MM.1S (cell line): ENCODE results near the gene ZNF554.

Source experiments
- DNase-seq: peaks from one replicate; pipeline ENCODE4 v3.0.0-alpha.2; 2015
- H2AFZ ChIP-seq: fragments of 300-600 bp; sonication (generic); 2 replicates; pipeline ENCODE4 v1.6.0; 2016; ENCODE audit warnings: antibody characterized with exemption, low read length
- H3F3A ChIP-seq: fragments of 300-600 bp; sonication (generic); 2 replicates; pipeline ENCODE4 v1.6.1; 2016; ENCODE audit warnings: mild to moderate bottlenecking, antibody characterized with exemption, low read length, moderate library complexity, mixed read lengths; ENCODE audit not compliant: insufficient read depth
- H3K27ac ChIP-seq: fragments of 300-600 bp; sonication (generic); 2 replicates; pipeline ENCODE4 v1.5.1; 2016; ENCODE audit warnings: mild to moderate bottlenecking, low read length
- H3K27me3 ChIP-seq: fragments of 300-600 bp; sonication (generic); replicated peaks from 2 replicates; pipeline ENCODE4 v1.6.0; 2016; ENCODE audit warnings: low read length; ENCODE audit not compliant: insufficient read depth
- H3K36me3 ChIP-seq: fragments of 300-600 bp; sonication (generic); replicated peaks from 2 replicates; pipeline ENCODE4 v1.6.1; 2016; ENCODE audit warnings: mild to moderate bottlenecking, low read length, mixed read lengths; ENCODE audit not compliant: insufficient read depth
- H3K4me1 ChIP-seq: fragments of 300-600 bp; sonication (generic); 2 replicates; pipeline ENCODE4 v1.6.1; 2016; ENCODE audit warnings: low read length, mixed read lengths
- H3K4me2 ChIP-seq: fragments of 300-600 bp; sonication (generic); 2 replicates; pipeline ENCODE4 v1.6.0; 2016; ENCODE audit warnings: low read depth, low read length
- H3K4me3 ChIP-seq: fragments of 300-600 bp; sonication (generic); 2 replicates; pipeline ENCODE4 v1.5.1; 2016; ENCODE audit warnings: low read length, mixed read lengths
- H3K79me2 ChIP-seq: fragments of 300-600 bp; sonication (generic); 2 replicates; pipeline ENCODE4 v1.6.1; 2016; ENCODE audit warnings: mixed run types, low read length, mixed read lengths
- H3K9ac ChIP-seq: fragments of 300-600 bp; sonication (generic); 2 replicates; pipeline ENCODE4 v1.6.1; 2016; ENCODE audit warnings: low read length, mixed read lengths
- H3K9me2 ChIP-seq: fragments of 300-600 bp; sonication (generic); replicated peaks from 2 replicates; pipeline ENCODE4 v1.6.1; 2016; ENCODE audit warnings: mild to moderate bottlenecking, low read length, mixed read lengths; ENCODE audit not compliant: insufficient read depth
- H3K9me3 ChIP-seq: fragments of 300-600 bp; sonication (generic); replicated peaks from 2 replicates; pipeline ENCODE4 v1.6.1; 2016; ENCODE audit warnings: mild to moderate bottlenecking, low read length, mixed read lengths; ENCODE audit not compliant: insufficient read depth
- H4K20me1 ChIP-seq: fragments of 300-600 bp; sonication (generic); 2 replicates; pipeline ENCODE4 v1.6.1; 2016; ENCODE audit warnings: mild to moderate bottlenecking, low read length, moderate library complexity, mixed read lengths; ENCODE audit not compliant: insufficient read depth
- CTCF ChIP-seq: fragments of 300-600 bp; sonication (generic); IDR thresholded peaks from 2 replicates; pipeline ENCODE4 v1.5.1; 2016; ENCODE audit warnings: antibody characterized with exemption, low read length, mixed read lengths
- EZH2 ChIP-seq: fragments of 300-600 bp; sonication (generic); optimal IDR thresholded peaks from 2 replicates; pipeline ENCODE3; 2017; ENCODE audit warnings: low read depth, mild to moderate bottlenecking, antibody characterized with exemption, low read length, mixed read lengths
- EZH2phosphoT487 ChIP-seq: fragments of 300-600 bp; sonication (generic); IDR thresholded peaks from 2 replicates; pipeline ENCODE4 v1.6.1; 2018; ENCODE audit warnings: antibody characterized with exemption, low read length

Gene ZNF554

GRCh38 chr19:2785244-2785997, 34.2 kb upstream of the ZNF554 start, which contains the start of gene THOP1:
Gene THOP1 (plus strand): TSS chr19:2785503. CDS start chr19:2785663, 160 bp downstream.
- H3K27me3 ChIP-seq: no peaks in the 10 kb centered on the region
- H4K20me1 ChIP-seq: peaks cover 6% of the 10 kb centered on the region; the same call in 1 of the 2 replicates
- no peaks in the 10 kb centered on the region for H3K9me2 ChIP-seq
- H3K9ac ChIP-seq: peak within 1 kb of the TSS; percentile 97
- DNase-seq: peak; percentile 100
- no peak for TF ChIP-seq EZH2phosphoT487
- TF ChIP-seq EZH2: no peak
- TF ChIP-seq CTCF: no peak
- peaks cover 24% of the 10 kb centered on the region for H3K4me1 ChIP-seq
- no peaks in the 10 kb centered on the region for H3K36me3 ChIP-seq
- H3K4me2 ChIP-seq: peak within 1 kb of the TSS; percentile 83
- peak within 1 kb of the TSS; percentile 88 for H2AFZ ChIP-seq
- H3F3A ChIP-seq: peaks cover 15% of the 10 kb centered on the region
- H3K4me3 ChIP-seq: peak within 1 kb of the TSS; percentile 98
- no peaks in the 10 kb centered on the region for H3K9me3 ChIP-seq
- H3K79me2 ChIP-seq: peaks cover 76% of the 10 kb centered on the region
- peak within 1 kb of the TSS; percentile 64; the same call in 1 of the 2 replicates for H3K27ac ChIP-seq

GRCh38 chr19:2787115-2787514, 32.6 kb upstream of the ZNF554 start:
- H3K4me1 ChIP-seq: peaks cover 14% of the 10 kb centered on the region
- H3K36me3 ChIP-seq: no peaks in the 10 kb centered on the region
- peaks cover 15% of the 10 kb centered on the region for H3F3A ChIP-seq
- no peaks in the 10 kb centered on the region for H4K20me1 ChIP-seq
- TF ChIP-seq CTCF: no peak
- no peak for TF ChIP-seq EZH2phosphoT487
- no peak for TF ChIP-seq EZH2
- H3K27ac ChIP-seq: no peak overlapping the region
- H3K4me2 ChIP-seq: no peak overlapping the region
- H3K9ac ChIP-seq: no peak overlapping the region
- H3K9me3 ChIP-seq: no peaks in the 10 kb centered on the region
- H3K27me3 ChIP-seq: no peaks in the 10 kb centered on the region
- no peak for DNase-seq
- no peak overlapping the region for H3K4me3 ChIP-seq
- H3K9me2 ChIP-seq: no peaks in the 10 kb centered on the region
- peaks cover 75% of the 10 kb centered on the region for H3K79me2 ChIP-seq
- no peak overlapping the region for H2AFZ ChIP-seq

- no peaks in the 10 kb centered on the region for H3K9me3 ChIP-seq
- H3K27me3 ChIP-seq: no peaks in the 10 kb centered on the region
- H3K27ac ChIP-seq: no peak overlapping the region
- H3F3A ChIP-seq: peaks cover 15% of the 10 kb centered on the region
- H3K4me1 ChIP-seq: peaks cover 13% of the 10 kb centered on the region
- TF ChIP-seq EZH2 (no peak), CTCF (no peak), EZH2phosphoT487 (no peak)
- H3K4me3 ChIP-seq: no peak overlapping the region
- H4K20me1 ChIP-seq: no peaks in the 10 kb centered on the region
- H3K9ac ChIP-seq: no peak overlapping the region
- no peaks in the 10 kb centered on the region for H3K36me3 ChIP-seq
- H2AFZ ChIP-seq: no peak overlapping the region
- DNase-seq: no peak
- H3K4me2 ChIP-seq: no peak overlapping the region
- no peaks in the 10 kb centered on the region for H3K9me2 ChIP-seq
- peaks cover 65% of the 10 kb centered on the region for H3K79me2 ChIP-seq
Observed at GRCh38 chr19:2788237-2788636, 31.4 kb upstream of the ZNF554 start.
